Measurements from ENCODE around the gene KCNK2. TPM values are rescaled to one million over a fixed set of nuclear protein-coding genes. Genes with fewer than 3 reads are reported as not detected.

The KCNK2 gene
- total RNA-seq, 1 donor from 2014 or later, result not detected

DNA sequence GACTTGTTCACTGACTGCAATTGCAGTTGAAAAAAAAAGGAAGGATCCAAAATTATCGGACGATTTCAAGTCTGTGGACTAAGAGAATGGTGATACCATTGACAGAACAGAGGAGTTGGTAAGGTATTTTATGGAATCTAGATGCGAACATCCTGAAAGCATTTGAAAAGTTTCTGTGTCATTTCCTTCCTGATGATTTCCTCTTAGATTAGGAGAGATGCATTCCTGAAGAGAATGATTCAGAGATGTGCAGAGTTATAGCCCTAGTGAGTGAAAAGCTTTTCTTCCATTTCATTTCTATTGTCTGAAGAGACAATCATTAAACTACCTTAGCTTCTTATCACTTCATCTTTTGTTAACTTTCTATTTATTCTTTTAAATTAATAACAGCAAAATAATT lies 200.0 kb downstream of the KCNK2 start:
- DNase-seq (ENCODE audit: low read depth), result no peak
- TF ChIP-seq, protein P1, sequence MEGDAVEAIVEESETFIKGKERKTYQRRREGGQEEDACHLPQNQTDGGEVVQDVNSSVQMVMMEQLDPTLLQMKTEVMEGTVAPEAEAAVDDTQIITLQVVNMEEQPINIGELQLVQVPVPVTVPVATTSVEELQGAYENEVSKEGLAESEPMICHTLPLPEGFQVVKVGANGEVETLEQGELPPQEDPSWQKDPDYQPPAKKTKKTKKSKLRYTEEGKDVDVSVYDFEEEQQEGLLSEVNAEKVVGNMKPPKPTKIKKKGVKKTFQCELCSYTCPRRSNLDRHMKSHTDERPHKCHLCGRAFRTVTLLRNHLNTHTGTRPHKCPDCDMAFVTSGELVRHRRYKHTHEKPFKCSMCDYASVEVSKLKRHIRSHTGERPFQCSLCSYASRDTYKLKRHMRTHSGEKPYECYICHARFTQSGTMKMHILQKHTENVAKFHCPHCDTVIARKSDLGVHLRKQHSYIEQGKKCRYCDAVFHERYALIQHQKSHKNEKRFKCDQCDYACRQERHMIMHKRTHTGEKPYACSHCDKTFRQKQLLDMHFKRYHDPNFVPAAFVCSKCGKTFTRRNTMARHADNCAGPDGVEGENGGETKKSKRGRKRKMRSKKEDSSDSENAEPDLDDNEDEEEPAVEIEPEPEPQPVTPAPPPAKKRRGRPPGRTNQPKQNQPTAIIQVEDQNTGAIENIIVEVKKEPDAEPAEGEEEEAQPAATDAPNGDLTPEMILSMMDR (IDR thresholded peaks at IDR 0.05; ENCODE audit: insufficient read depth, low read length, poor library complexity, severe bottlenecking), result no peak

DNA sequence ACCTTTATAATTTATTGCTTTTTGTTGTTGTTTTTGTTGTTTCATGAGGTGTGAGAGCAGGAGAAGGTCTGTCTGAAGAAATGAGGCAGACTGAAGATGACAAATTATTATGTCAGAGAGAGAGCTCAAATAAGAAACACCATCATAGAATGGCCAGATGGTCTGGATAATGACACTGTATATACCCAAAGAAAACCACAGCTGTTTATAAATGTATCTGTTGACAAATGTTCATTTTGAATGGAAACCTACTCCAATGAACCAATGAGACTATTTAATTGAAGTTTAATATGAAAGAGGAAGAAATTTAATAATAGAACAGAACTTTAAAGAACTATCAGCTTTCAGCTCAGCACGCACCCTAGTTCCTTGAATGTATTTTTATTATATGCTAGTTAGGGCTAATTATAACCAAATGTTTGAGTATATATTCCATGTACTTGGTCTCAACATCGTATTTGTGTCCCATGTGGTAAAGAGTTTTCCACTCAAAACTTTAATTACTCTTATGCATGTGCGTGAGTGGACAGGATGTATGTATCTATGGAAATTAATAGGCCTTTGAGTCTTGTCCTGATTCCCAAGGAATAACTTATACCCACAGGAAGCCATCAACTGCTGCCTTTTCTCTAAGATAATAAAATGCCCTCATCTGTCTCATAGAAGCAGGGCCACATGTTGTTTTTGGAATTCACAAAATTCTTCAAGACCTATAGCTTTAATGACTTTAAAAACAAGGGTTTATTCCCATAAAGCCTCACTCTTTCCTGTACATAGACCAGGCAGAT lies 202.7 kb downstream of the KCNK2 start:
- no peak for DNase-seq (ENCODE audit: low read depth)
- no peak overlapping the region for H3K4me3 ChIP-seq (ENCODE audit: low read depth, low read length)
- no peaks in the 10 kb centered on the region for H3K27me3 ChIP-seq (ENCODE audit: control insufficient read depth, insufficient read depth, low read length)
- TF ChIP-seq, protein P1 (IDR thresholded peaks at IDR 0.05; ENCODE audit: insufficient read depth, low read length, poor library complexity, severe bottlenecking), result no peak
- H3K36me3 ChIP-seq (ENCODE audit: control insufficient read depth, insufficient read depth, low read length), result no peaks in the 10 kb centered on the region

More for the DNA sequence above, 200.0 kb downstream of the KCNK2 start:
- Histone ChIP-seq H3K27me3 (ENCODE audit: control insufficient read depth, insufficient read depth, low read length) (no peaks in the 10 kb centered on the region), H3K4me3 (ENCODE audit: low read depth, low read length) (no peak overlapping the region), H3K36me3 (ENCODE audit: control insufficient read depth, insufficient read depth, low read length) (no peaks in the 10 kb centered on the region)

Data from kidney epithelial cell (primary cell).